ENCODE measurements around the gene SLC1A4. TPM values are rescaled to one million over a fixed set of nuclear protein-coding genes. Genes with fewer than 3 reads are reported as not detected.
"Not testable (repeated sequence)": the region's sequence is repeated elsewhere in the genome, so short reads cannot be mapped to it uniquely, and the experiment has no call there.

SLC1A4 gene
- total and polyA plus RNA-seq, 2 donors from 2014 or later: 2.1 to 10.6 TPM

- FAIRE-seq: no peak
- Histone ChIP-seq H3K27ac (ENCODE audit: low read depth in 2 of 2, low read length in 2 of 2) (no peak overlapping the region), H3K4me1 (ENCODE audit: control insufficient read depth in 2 of 3, insufficient read depth in 2 of 3, low read depth in 1 of 3, low read length in 3 of 3) (no peaks in the 10 kb centered on the region), H3K4me3 (ENCODE audit: low read length in 3 of 3) (no peak overlapping the region), H3K36me3 (ENCODE audit: control insufficient read depth in 2 of 3, insufficient read depth in 3 of 3, low read length in 3 of 3) (no peaks in the 10 kb centered on the region), H3K27me3 (ENCODE audit: control insufficient read depth, insufficient read depth, low read length) (no peaks in the 10 kb centered on the region), H3K9ac (ENCODE audit: low read length in 3 of 3) (no peak overlapping the region), H3K9me3 (ENCODE audit: control insufficient read depth in 2 of 3, insufficient read depth in 1 of 3, low read length in 3 of 3) (no peaks in the 10 kb centered on the region)
- no peak for DNase-seq
- TF ChIP-seq CTCF (IDR thresholded peaks at IDR 0.05; ENCODE audit: borderline replicate concordance, extremely low read depth, insufficient read depth): no peak
- intact Hi-C loops (cut with DNase I): no loop called here
Observed at GRCh38 chr2:65018141-65018582, 29.0 kb downstream of the SLC1A4 start.

GRCh38 chr2:65019010-65019409, 29.8 kb downstream of the SLC1A4 start:
- no peak overlapping the region for H3K27ac ChIP-seq (ENCODE audit: low read depth in 2 of 2, low read length in 2 of 2)
- no peak for DNase-seq

GRCh38 chr2:65019675-65020195, 30.5 kb downstream of the SLC1A4 start:
- FAIRE-seq (no peak), DNase-seq (no peak)
- intact Hi-C loops (cut with DNase I): no loop called here
- H3K4me3 ChIP-seq (ENCODE audit: low read length in 3 of 3): no peak overlapping the region
- H3K27me3 ChIP-seq (ENCODE audit: control insufficient read depth, insufficient read depth, low read length): no peaks in the 10 kb centered on the region
- H3K4me1 ChIP-seq (ENCODE audit: control insufficient read depth in 2 of 3, insufficient read depth in 2 of 3, low read depth in 1 of 3, low read length in 3 of 3): no peaks in the 10 kb centered on the region
- H3K9me3 ChIP-seq (ENCODE audit: control insufficient read depth in 2 of 3, insufficient read depth in 1 of 3, low read length in 3 of 3): no peaks in the 10 kb centered on the region
- H3K27ac ChIP-seq (ENCODE audit: low read depth in 2 of 2, low read length in 2 of 2): no peak overlapping the region
- H3K9ac ChIP-seq (ENCODE audit: low read length in 3 of 3): no peak overlapping the region
- no peak for TF ChIP-seq CTCF (IDR thresholded peaks at IDR 0.05; ENCODE audit: borderline replicate concordance, extremely low read depth, insufficient read depth)
- H3K36me3 ChIP-seq (ENCODE audit: control insufficient read depth in 2 of 3, insufficient read depth in 3 of 3, low read length in 3 of 3): no peaks in the 10 kb centered on the region

More at GRCh38 chr2:65019010-65019409, 29.8 kb downstream of the SLC1A4 start:
- Histone ChIP-seq H3K4me3 (ENCODE audit: low read length in 3 of 3) (no peak overlapping the region), H3K9me3 (ENCODE audit: control insufficient read depth in 2 of 3, insufficient read depth in 1 of 3, low read length in 3 of 3) (no peaks in the 10 kb centered on the region), H3K4me1 (ENCODE audit: control insufficient read depth in 2 of 3, insufficient read depth in 2 of 3, low read depth in 1 of 3, low read length in 3 of 3) (no peaks in the 10 kb centered on the region), H3K36me3 (ENCODE audit: control insufficient read depth in 2 of 3, insufficient read depth in 3 of 3, low read length in 3 of 3) (no peaks in the 10 kb centered on the region), H3K9ac (ENCODE audit: low read length in 3 of 3) (no peak overlapping the region), H3K27me3 (ENCODE audit: control insufficient read depth, insufficient read depth, low read length) (no peaks in the 10 kb centered on the region)
- FAIRE-seq: no peak
- TF ChIP-seq CTCF (IDR thresholded peaks at IDR 0.05; ENCODE audit: borderline replicate concordance, extremely low read depth, insufficient read depth): no peak
- intact Hi-C loops (cut with DNase I): no loop called here

- intact Hi-C loops (cut with DNase I); H3K9ac ChIP-seq (ENCODE audit: low read length in 3 of 3); H3K9me3 ChIP-seq (ENCODE audit: control insufficient read depth in 2 of 3, insufficient read depth in 1 of 3, low read length in 3 of 3); H3K4me1 ChIP-seq (ENCODE audit: control insufficient read depth in 2 of 3, insufficient read depth in 2 of 3, low read depth in 1 of 3, low read length in 3 of 3); FAIRE-seq; H3K27me3 ChIP-seq (ENCODE audit: control insufficient read depth, insufficient read depth, low read length); DNase-seq; H3K27ac ChIP-seq (ENCODE audit: low read depth in 2 of 2, low read length in 2 of 2); H3K4me3 ChIP-seq (ENCODE audit: low read length in 3 of 3); H3K36me3 ChIP-seq (ENCODE audit: control insufficient read depth in 2 of 3, insufficient read depth in 3 of 3, low read length in 3 of 3): not testable (repeated sequence)
Observed at GRCh38 chr2:65020251-65020650, 31.1 kb downstream of the SLC1A4 start.
